Loucy (cell line): ENCODE measurements around the gene SAMD1.

Experiments
- H2AFZ ChIP-seq: fragments of 200-600 bp; sonication (generic); 2 replicates; pipeline ENCODE4 v1.6.0; 2016; ENCODE audit warnings: antibody characterized with exemption, mild to moderate bottlenecking, low read length, moderate library complexity
- H3F3A ChIP-seq: fragments of 200-600 bp; 2 replicates; pipeline ENCODE4 v1.6.0; 2016; ENCODE audit warnings: antibody characterized with exemption, low read depth, mild to moderate bottlenecking
- H3K27me3 ChIP-seq: fragments of 200-600 bp; sonication (generic); 2 replicates; pipeline ENCODE4 v1.6.1; 2014; ENCODE audit warnings: low read length, mild to moderate bottlenecking; ENCODE audit not compliant: insufficient read depth, poor library complexity, severe bottlenecking
- H3K36me3 ChIP-seq: fragments of 200-600 bp; sonication (generic); 2 replicates; pipeline ENCODE4 v1.6.1; 2016; ENCODE audit warnings: low read length; ENCODE audit not compliant: insufficient read depth
- H3K4me1 ChIP-seq: fragments of 200-600 bp; sonication (generic); 2 replicates; pipeline ENCODE4 v1.5.1; 2014; ENCODE audit warnings: low read length, mild to moderate bottlenecking; ENCODE audit not compliant: insufficient read depth, poor library complexity, severe bottlenecking
- H3K4me2 ChIP-seq: fragments of 200-600 bp; sonication (generic); 2 replicates; pipeline ENCODE4 v1.6.0; 2014; ENCODE audit warnings: antibody characterized with exemption, low read length, low read depth, mild to moderate bottlenecking; ENCODE audit not compliant: poor library complexity, severe bottlenecking
- H3K4me3 ChIP-seq: fragments of 200-600 bp; sonication (generic); 2 replicates; pipeline ENCODE4 v1.5.1; 2014; ENCODE audit warnings: low read length, mild to moderate bottlenecking, mixed read lengths; ENCODE audit not compliant: poor library complexity, severe bottlenecking
- H3K79me2 ChIP-seq: fragments of 200-600 bp; sonication (generic); 2 replicates; pipeline ENCODE4 v1.6.1; 2014; ENCODE audit warnings: low read length; ENCODE audit not compliant: insufficient read depth
- H3K9ac ChIP-seq: fragments of 200-600 bp; sonication (generic); 2 replicates; pipeline ENCODE4 v1.6.0; 2014; ENCODE audit warnings: mild to moderate bottlenecking, low read depth, low read length, moderate library complexity; ENCODE audit not compliant: poor library complexity, severe bottlenecking
- H3K9me2 ChIP-seq: fragments of 200-600 bp; sonication (generic); replicated peaks from 2 replicates; pipeline ENCODE4 v1.6.1; 2016; ENCODE audit warnings: low read depth, low read length, mixed read lengths
- H3K9me3 ChIP-seq: fragments of 200-600 bp; sonication (generic); 2 replicates; pipeline ENCODE4 v1.6.1; 2014; ENCODE audit warnings: mild to moderate bottlenecking, antibody characterized with exemption, low read length, low read depth; ENCODE audit not compliant: insufficient read depth
- H4K20me1 ChIP-seq: fragments of 200-600 bp; sonication (generic); 2 replicates; pipeline ENCODE4 v1.6.0; 2014; ENCODE audit warnings: antibody characterized with exemption, low read length, mild to moderate bottlenecking; ENCODE audit not compliant: insufficient read depth, poor library complexity, severe bottlenecking
- EZH2phosphoT487 ChIP-seq: fragments of 200-600 bp; IDR thresholded peaks from 2 replicates; pipeline ENCODE4 v1.6.1; 2018; ENCODE audit warnings: antibody characterized with exemption, mild to moderate bottlenecking, moderate library complexity, borderline replicate concordance
- TF ChIP-seq, protein P1 (sequence below): fragments of 200-600 bp; sonication (generic); conservative IDR thresholded peaks from 2 replicates; pipeline ENCODE4 v1.5.1; 2014; ENCODE audit warnings: mild to moderate bottlenecking, antibody characterized with exemption, low read length

Gene SAMD1

GRCh38 chr19:14088634-14089411 is 1.7 kb downstream of the SAMD1 start:
- no peak overlapping the region for H2AFZ ChIP-seq
- no peak overlapping the region for H3K9ac ChIP-seq
- H4K20me1 ChIP-seq: peaks cover 11% of the 10 kb centered on the region
- peaks cover 17% of the 10 kb centered on the region; the same call in 1 of the 2 replicates for H3K79me2 ChIP-seq
- H3K9me2 ChIP-seq: no peaks in the 10 kb centered on the region
- H3K9me3 ChIP-seq: no peaks in the 10 kb centered on the region
- H3F3A ChIP-seq: no peaks in the 10 kb centered on the region; the same call in 1 of the 2 replicates
- H3K27me3 ChIP-seq: no peaks in the 10 kb centered on the region
- no peaks in the 10 kb centered on the region; the same call in 1 of the 2 replicates for H3K36me3 ChIP-seq
- peaks cover 17% of the 10 kb centered on the region for H3K4me1 ChIP-seq
- TF ChIP-seq, protein P1, sequence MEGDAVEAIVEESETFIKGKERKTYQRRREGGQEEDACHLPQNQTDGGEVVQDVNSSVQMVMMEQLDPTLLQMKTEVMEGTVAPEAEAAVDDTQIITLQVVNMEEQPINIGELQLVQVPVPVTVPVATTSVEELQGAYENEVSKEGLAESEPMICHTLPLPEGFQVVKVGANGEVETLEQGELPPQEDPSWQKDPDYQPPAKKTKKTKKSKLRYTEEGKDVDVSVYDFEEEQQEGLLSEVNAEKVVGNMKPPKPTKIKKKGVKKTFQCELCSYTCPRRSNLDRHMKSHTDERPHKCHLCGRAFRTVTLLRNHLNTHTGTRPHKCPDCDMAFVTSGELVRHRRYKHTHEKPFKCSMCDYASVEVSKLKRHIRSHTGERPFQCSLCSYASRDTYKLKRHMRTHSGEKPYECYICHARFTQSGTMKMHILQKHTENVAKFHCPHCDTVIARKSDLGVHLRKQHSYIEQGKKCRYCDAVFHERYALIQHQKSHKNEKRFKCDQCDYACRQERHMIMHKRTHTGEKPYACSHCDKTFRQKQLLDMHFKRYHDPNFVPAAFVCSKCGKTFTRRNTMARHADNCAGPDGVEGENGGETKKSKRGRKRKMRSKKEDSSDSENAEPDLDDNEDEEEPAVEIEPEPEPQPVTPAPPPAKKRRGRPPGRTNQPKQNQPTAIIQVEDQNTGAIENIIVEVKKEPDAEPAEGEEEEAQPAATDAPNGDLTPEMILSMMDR: no peak
- no peak for TF ChIP-seq EZH2phosphoT487
- peak overlapping the region; percentile 69 for H3K4me3 ChIP-seq
- peak overlapping the region; percentile 69 for H3K4me2 ChIP-seq

DNA sequence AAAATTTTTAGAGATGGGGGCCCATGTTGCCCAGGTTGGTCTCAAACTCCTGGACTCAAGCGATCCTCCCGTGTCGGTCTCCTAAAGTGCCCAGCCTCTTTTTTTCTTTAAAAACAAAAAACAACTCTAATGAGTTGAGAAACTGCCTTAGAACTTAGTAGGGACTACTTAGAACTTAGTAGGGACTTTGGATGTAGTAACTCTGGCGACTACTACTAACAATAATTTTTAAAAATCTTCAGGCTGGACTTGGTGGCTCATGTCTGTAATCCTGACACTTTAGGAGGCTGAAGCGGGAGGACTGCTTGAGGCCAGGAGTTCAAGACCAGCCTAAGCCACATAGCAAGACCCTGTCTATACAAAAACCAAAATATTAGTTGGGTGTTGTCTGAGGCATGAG is 4.5 kb downstream of the SAMD1 start:
- Histone ChIP-seq H3K9ac (no peak overlapping the region), H3K4me3 (no peak overlapping the region), H2AFZ (no peak overlapping the region), H3F3A (no peaks in the 10 kb centered on the region; the same call in 1 of the 2 replicates), H4K20me1 (peaks cover 11% of the 10 kb centered on the region), H3K79me2 (peaks cover 12% of the 10 kb centered on the region; the same call in 1 of the 2 replicates), H3K4me2 (no peak overlapping the region), H3K4me1 (peaks cover 17% of the 10 kb centered on the region), H3K36me3 (no peaks in the 10 kb centered on the region; the same call in 1 of the 2 replicates), H3K9me3 (no peaks in the 10 kb centered on the region), H3K9me2 (no peaks in the 10 kb centered on the region), H3K27me3 (no peaks in the 10 kb centered on the region)
- no peak for TF ChIP-seq EZH2phosphoT487
- TF ChIP-seq, protein P1: no peak

GRCh38 chr19:14085309-14085995 is 5.1 kb downstream of the SAMD1 start, which contains the start of gene C19orf67:
Gene C19orf67 (minus strand): TSS chr19:14085783. CDS start chr19:14085627, 156 bp downstream.
- no peaks in the 10 kb centered on the region for H3K9me3 ChIP-seq
- H4K20me1 ChIP-seq: peaks cover 11% of the 10 kb centered on the region
- H3F3A ChIP-seq: no peaks in the 10 kb centered on the region; the same call in 1 of the 2 replicates
- H3K27me3 ChIP-seq: no peaks in the 10 kb centered on the region
- no peak within 1 kb of the TSS for H3K4me2 ChIP-seq
- no peak within 1 kb of the TSS for H2AFZ ChIP-seq
- no peaks in the 10 kb centered on the region for H3K9me2 ChIP-seq
- H3K4me3 ChIP-seq: no peak within 1 kb of the TSS
- H3K9ac ChIP-seq: no peak within 1 kb of the TSS
- peaks cover 21% of the 10 kb centered on the region for H3K4me1 ChIP-seq
- H3K79me2 ChIP-seq: peaks cover 12% of the 10 kb centered on the region; the same call in 1 of the 2 replicates
- TF ChIP-seq, protein P1: no peak
- no peak for TF ChIP-seq EZH2phosphoT487
- no peaks in the 10 kb centered on the region; the same call in 1 of the 2 replicates for H3K36me3 ChIP-seq
